Memory B cell (primary cell): ENCODE measurements around the gene CACNA1I.

ENCODE experiments used
- ATAC-seq: fragments of 150-1000 bp; cut with Tn5 transposase; 2 replicates; pipeline ENCODE4 v1.10.0; 2021; ENCODE audit warnings: low read depth, mild to moderate bottlenecking, moderate library complexity
- DNase-seq, 2 donors: peaks; one replicate each; pipeline ENCODE4 v3.0.0; 2022; ENCODE audit warnings: low spot score in 2 of 2
- H3K27ac Mint-ChIP-seq: one replicate; pipeline ENCODE4 v1.8.0; 2022; ENCODE audit warnings: mild to moderate bottlenecking, moderate library complexity, mixed read lengths
- H3K27me3 Mint-ChIP-seq: one replicate; pipeline ENCODE4 v1.8.0; 2022; ENCODE audit warnings: mixed read lengths
- H3K36me3 Mint-ChIP-seq: one replicate; pipeline ENCODE4 v1.8.0; 2022; ENCODE audit warnings: mild to moderate bottlenecking, mixed read lengths
- H3K4me1 Mint-ChIP-seq: one replicate; pipeline ENCODE4 v1.8.0; 2022; ENCODE audit warnings: mixed read lengths
- H3K4me3 Mint-ChIP-seq: one replicate; pipeline ENCODE4 v1.8.0; 2022; ENCODE audit warnings: mild to moderate bottlenecking, moderate library complexity, mixed read lengths
- H3K9me3 Mint-ChIP-seq: one replicate; pipeline ENCODE4 v1.8.0; 2022; ENCODE audit warnings: mixed read lengths

CACNA1I gene

DNA sequence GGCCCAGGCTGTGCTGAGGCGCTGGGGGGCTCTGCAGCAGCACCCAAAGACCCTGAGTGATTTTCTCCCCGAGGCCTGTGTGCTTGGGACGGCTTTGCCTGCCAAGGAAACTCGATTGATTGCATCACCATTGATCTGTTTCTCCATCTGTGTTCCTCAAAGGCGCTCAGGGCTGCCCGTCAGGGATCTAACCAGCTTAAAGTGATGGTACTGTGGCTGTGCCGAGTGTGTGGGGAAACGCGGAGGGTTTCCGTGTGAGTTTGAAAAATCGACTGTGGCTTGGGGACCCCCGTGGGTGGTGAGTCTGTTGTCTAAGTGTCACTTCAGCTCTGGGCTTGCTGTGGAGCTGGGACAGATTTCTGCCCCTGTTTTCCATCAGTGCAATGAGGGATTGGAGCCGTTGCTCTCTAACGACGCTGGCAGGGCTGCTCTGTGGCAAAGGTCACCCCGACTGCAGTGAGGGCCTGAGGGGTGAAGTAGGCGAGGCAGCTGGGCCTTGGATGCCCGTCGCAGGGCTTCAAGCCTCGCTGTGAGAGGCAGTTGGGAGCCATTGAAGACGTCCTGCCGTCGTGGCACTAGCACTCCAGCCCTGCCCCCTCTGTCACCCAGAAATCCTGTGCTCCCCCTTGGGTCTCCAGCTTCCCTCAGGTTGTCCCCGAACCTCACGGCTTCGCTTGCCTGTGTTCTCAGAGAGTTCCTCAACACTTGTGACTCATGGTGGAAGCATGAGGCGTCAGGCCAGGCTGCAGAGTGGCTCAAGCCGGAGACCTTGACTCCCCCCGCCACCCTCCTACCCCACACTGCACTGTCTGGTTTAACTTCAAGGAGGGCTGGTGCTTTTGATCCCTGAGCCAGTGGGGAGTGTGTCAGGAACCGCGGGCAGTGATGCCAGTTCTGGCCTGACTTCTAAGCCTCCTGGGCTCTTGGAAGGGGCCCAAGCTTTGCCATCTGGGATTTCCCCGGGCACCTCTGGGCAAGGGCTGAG lies 21.8 kb downstream of the CACNA1I start:
- no peaks in the 10 kb centered on the region for H3K9me3 Mint-ChIP-seq
- no peak for ATAC-seq

DNA sequence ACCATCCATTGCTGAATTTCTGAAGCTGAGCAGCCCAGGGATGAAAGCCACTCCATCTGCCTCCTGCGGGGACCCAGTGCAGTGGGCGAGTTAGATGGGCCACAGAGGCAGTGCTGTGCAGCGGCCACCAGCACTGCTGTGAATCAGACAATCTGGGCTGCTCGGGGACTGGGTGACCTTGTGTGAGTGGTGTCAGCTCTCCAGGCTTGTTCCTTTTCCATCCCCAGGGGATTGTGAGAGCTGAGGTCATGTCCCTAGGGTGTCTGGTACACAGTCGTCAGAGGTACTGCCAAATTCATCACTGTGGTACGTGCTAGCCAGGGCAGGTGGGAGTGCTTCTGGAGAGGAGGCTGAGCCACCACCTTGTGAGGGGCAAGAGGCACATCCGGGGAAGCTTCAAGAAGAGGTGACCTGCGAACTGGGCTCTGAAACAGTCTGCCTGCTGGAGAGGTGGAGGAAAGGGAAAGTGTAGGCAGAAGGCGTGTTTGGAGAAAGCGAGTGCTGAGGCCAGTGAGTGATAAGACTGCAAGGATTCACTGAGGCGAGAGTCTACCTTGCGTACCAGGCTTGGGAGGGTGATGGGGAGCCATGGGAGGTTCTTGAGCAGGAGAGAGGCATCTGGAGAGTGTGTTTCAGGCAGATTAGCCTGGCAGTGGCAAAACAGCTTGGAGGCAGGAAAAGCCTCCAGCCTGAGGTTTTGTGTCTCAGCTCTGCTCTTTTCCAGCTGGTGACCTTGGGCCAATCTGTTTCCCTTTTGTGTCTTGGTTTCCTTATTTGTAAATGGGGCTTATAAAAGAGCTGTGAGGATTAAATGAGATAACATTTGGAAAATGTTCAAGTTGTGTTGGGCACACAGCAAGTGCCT lies 22.7 kb downstream of the CACNA1I start:
- no peak for DNase-seq
- H3K36me3 Mint-ChIP-seq: peaks cover 5% of the 10 kb centered on the region
- H3K4me3 Mint-ChIP-seq: no peak overlapping the region
- peaks cover 15% of the 10 kb centered on the region for H3K4me1 Mint-ChIP-seq
- ATAC-seq: peak; percentile 40
- no peak overlapping the region for H3K27ac Mint-ChIP-seq
- H3K9me3 Mint-ChIP-seq: no peaks in the 10 kb centered on the region
- peaks cover 20% of the 10 kb centered on the region for H3K27me3 Mint-ChIP-seq

More for the DNA sequence above, 21.8 kb downstream of the CACNA1I start:
- Mint-ChIP-seq H3K27ac (no peak overlapping the region), H3K27me3 (peaks cover 17% of the 10 kb centered on the region), H3K4me1 (peaks cover 8% of the 10 kb centered on the region), H3K36me3 (peaks cover 5% of the 10 kb centered on the region), H3K4me3 (no peak overlapping the region)
- no peak for DNase-seq

DNA sequence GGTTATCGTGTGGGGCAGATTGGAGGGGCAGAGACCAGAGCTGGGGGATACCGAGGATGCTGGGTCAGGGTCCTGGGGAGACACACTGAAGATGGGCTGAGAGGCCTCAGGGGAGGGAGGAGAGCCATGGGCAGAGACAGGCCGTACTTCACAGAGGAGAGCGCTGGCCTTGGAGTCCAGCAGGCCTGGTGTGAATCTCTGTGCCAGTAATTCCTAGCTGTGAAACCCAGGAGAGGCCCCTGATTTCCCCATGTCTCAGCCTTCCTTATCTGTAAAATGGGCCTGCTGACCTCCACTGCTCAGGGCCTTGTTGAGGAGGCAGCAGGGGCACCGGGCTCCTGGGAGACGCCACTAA lies 23.4 kb downstream of the CACNA1I start:
- Mint-ChIP-seq H3K36me3 (peaks cover 5% of the 10 kb centered on the region), H3K4me3 (no peak overlapping the region), H3K9me3 (no peaks in the 10 kb centered on the region), H3K4me1 (peaks cover 18% of the 10 kb centered on the region), H3K27ac (no peak overlapping the region), H3K27me3 (peaks cover 24% of the 10 kb centered on the region)
- ATAC-seq (no peak), DNase-seq (no peak)

DNA sequence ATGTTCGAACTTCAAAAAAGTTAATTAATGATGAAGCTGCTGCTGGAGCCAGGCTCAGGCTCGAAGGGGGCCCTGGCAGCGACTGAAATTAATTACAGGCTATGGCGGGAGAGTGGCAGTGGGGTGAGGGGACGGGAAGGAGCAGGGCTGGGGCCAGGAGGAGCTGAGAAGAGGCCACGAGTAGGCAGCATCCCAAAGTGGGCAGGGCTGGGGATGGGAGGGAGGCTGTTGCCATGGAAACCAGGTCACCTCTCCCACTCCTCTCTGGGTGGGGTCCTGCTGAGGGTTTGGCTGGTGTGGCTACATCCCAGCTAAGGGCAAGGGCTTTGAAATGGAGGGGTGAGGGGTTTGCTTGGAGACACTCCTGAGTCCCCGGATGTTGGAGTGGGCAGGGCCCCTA lies 23.9 kb downstream of the CACNA1I start:
- no peak for DNase-seq
- H3K9me3 Mint-ChIP-seq: no peaks in the 10 kb centered on the region
- H3K4me1 Mint-ChIP-seq: peaks cover 18% of the 10 kb centered on the region
- H3K27ac Mint-ChIP-seq: no peak overlapping the region
- ATAC-seq: no peak
- H3K27me3 Mint-ChIP-seq: peaks cover 24% of the 10 kb centered on the region
- no peak overlapping the region for H3K4me3 Mint-ChIP-seq
- peaks cover 5% of the 10 kb centered on the region for H3K36me3 Mint-ChIP-seq

DNA sequence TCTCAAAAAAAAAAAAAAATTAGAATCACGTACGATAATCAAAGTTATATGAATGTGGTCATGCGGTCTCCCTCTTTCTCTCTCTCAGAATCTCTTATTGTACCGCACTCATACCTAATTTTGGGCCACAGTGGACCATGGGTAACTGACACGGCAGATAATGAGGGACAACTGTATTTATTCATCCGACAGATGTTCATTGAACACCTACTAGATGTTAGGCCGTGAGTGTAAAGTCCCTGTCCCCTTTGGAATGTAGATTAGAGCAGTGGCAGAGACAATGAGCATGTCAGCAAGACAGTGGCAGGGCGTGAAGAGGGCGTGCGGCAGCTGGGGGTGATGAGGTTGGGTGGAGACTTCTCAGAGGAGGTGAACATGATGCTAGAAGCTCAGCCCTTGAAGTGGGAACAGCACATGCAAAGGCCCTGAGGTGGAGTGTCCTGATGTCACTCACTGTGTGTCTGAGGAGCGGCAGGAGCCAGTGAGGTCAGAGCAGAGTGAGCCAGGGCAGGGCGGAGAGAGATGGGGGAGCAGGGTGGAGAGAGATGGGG lies 25.1 kb downstream of the CACNA1I start:
- Mint-ChIP-seq H3K9me3 (no peaks in the 10 kb centered on the region), H3K27me3 (peaks cover 22% of the 10 kb centered on the region), H3K4me1 (peaks cover 24% of the 10 kb centered on the region), H3K4me3 (no peak overlapping the region), H3K27ac (peak overlapping the region; percentile 21), H3K36me3 (peaks cover 5% of the 10 kb centered on the region)
- DNase-seq (no peak), ATAC-seq (no peak)

DNA sequence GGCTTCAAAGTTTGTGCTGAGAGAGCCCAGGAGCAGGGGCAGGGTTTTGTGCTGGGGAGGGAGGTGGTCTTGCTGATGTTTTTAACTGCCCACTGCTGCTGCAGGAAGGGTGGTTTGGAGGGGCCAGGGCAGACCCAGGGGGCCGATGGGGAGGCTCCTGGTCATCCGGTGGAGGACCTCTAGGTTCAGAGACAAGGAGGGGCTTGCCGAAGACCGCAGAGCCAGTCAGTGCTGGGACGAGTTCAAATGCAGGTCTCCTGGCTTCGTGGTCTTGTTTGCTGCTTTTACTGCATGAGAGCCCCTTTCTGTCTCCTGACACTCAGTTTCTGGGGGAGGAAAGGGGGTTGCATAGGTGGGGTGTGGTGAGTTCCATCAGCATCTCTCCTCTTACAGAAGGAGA lies 26.0 kb downstream of the CACNA1I start:
- H3K36me3 Mint-ChIP-seq: peaks cover 5% of the 10 kb centered on the region
- DNase-seq (no peak), ATAC-seq (no peak)
- H3K4me3 Mint-ChIP-seq: no peak overlapping the region
- H3K27me3 Mint-ChIP-seq: peaks cover 22% of the 10 kb centered on the region
- no peaks in the 10 kb centered on the region for H3K9me3 Mint-ChIP-seq
- no peak overlapping the region for H3K27ac Mint-ChIP-seq
- H3K4me1 Mint-ChIP-seq: peaks cover 32% of the 10 kb centered on the region

DNA sequence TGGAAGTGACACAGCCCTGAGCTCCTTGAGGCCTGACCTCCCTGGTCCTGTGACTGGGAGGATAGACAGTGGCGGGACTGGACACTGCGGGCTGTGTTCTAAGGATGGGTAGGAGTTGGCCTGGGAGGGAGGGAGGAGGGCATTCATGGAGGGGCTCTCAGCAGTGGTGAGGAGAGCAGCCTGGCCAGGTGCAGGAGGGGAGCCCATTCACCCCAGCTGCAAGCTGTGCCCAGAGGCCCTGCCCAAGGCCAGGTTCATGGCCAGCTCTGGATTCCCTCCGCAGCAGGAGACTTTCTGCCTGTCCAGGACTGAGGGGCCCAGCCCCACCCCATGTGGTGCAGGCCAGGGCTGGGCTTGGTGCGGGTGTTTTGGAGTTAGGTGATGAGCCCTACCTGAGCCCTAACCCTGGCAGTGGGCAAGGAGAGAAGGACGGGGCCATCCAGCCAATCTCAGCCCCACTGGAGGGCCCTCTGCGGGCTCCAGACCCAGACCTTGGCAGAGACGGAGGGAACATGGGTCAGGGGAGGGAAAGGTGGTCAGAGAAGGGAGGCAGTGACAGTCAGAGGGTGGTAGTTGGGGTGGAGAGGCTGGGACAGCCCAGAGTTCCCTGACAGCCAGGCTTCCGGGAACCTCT lies 26.8 kb downstream of the CACNA1I start:
- H3K27me3 Mint-ChIP-seq: peaks cover 22% of the 10 kb centered on the region
- H3K9me3 Mint-ChIP-seq: peaks cover 3% of the 10 kb centered on the region
- no peak for DNase-seq
- H3K36me3 Mint-ChIP-seq: peaks cover 7% of the 10 kb centered on the region
- no peak overlapping the region for H3K4me3 Mint-ChIP-seq
- H3K4me1 Mint-ChIP-seq: peaks cover 36% of the 10 kb centered on the region
- ATAC-seq: no peak
- H3K27ac Mint-ChIP-seq: no peak overlapping the region

DNA sequence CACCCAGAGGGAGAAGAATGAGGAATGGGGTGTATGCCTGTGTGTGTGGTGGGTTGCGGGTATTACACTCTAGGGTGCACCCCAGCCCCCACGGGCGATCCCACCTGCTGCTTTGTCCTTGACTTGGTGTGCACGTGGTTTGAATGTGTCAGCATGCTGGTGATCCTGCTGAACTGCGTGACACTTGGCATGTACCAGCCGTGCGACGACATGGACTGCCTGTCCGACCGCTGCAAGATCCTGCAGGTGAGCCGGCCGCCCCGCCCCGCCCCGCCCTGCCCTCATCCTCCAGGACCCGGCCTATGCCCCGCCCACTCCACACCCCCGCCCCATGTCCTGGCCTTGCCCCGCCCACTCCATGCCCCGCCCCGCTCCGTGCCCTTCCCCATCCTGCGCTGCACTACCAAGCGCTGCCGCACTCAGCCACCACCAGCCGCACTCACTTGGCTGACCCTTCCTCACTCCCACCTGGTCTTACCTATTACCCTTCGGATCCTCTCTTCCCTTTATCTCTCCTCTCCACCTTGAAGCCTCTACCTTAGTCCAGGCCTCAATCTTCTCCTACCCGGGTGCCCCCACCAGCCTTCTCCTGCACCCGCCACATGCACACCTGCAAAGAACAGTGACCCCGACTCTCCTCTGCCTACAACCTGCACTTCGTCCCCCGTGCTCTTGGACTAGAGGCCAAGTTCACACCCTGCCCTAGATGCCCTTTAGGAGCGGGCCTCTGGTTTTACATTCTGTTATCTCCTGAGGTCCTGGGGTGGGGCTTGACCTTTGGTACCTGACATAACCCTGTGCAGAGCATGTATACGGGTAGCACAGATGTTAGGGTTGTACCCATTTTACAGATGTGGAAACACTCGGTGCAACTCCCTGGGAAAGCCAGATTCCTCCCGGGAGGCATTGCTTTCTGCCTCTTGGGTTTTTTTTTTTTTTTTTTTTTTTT lies 27.7 kb downstream of the CACNA1I start:
- peaks cover 5% of the 10 kb centered on the region for H3K9me3 Mint-ChIP-seq
- peaks cover 19% of the 10 kb centered on the region for H3K27me3 Mint-ChIP-seq
- H3K36me3 Mint-ChIP-seq: peaks cover 9% of the 10 kb centered on the region
- ATAC-seq (peak; percentile 25), DNase-seq (peak; percentile 40 to 43)
- peak overlapping the region; percentile 11 for H3K27ac Mint-ChIP-seq
- H3K4me3 Mint-ChIP-seq: peak overlapping the region; percentile 24
- H3K4me1 Mint-ChIP-seq: peaks cover 34% of the 10 kb centered on the region

DNA sequence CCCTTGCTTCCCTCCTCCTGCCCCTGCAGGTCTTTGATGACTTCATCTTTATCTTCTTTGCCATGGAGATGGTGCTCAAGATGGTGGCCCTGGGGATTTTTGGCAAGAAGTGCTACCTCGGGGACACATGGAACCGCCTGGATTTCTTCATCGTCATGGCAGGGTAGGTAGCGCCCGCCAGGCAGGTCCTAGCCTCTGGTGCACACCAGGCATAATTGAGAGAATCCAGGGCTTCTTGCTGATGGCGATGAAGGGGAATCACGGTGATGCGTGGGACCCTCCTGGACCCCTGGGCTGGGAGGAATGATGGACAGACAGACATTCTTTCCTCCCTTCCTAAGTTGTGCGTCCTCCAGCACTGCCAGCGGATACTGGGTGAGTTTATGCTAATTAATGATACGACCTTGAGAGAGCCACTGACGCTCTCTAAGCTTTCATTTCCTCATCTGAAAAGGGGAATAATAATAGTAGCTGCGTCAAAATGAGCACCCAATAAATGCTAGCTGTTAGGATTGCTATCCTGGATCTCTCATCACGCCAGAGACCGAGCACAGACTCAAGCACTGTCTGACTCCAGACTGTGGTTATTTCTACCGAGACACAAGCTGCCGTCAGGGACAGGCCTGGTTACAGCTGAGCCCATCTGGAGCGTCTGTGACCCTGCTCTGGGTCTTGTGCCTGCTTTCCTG lies 30.1 kb downstream of the CACNA1I start:
- ATAC-seq: peak; percentile 78
- Mint-ChIP-seq H3K27me3 (peaks cover 18% of the 10 kb centered on the region), H3K27ac (peak overlapping the region; percentile 98), H3K4me1 (peaks cover 31% of the 10 kb centered on the region), H3K4me3 (peak overlapping the region; percentile 71), H3K9me3 (peaks cover 8% of the 10 kb centered on the region), H3K36me3 (peaks cover 8% of the 10 kb centered on the region)
- peak in 1 of 2 donors; percentile 71 for DNase-seq

DNA sequence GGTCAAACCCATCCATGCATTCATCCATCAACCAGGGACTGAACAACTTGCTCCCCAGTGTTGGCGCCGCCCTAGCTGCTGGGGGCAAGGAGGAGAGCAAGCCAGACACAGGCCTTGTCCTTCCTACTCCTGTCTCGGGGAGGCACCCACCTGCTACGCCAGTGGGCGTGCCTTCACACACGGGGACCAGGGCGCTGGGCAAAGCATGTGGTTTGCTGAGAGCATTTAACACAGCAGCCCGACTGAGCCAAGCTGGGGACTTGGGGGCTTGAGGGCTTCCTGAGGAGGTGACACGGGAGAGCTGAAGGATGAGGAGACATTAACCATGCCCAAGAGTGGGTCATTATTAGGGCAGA lies 30.6 kb downstream of the CACNA1I start:
- peaks cover 28% of the 10 kb centered on the region for H3K4me1 Mint-ChIP-seq

DNA sequence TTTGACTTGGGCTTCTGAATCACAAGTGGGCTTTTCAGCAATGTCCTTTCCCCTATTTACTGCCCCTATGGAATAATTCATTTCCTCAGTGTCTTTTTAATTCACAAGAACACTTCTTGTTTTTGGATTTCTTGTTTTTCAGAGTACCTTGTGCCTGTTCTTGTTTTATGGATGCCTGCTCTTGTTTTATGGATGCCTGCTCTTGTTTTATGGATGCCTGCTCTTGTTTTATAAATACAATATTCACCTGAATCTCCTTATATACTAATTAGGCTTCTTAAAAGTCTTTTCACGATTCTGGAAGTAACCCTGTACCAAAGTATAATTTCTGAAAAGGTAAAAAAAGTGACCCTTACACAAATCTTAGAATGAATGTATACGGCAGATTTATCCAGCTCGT lies 32.8 kb downstream of the CACNA1I start:
- ATAC-seq: no peak

More for the DNA sequence above, 30.6 kb downstream of the CACNA1I start:
- H3K9me3 Mint-ChIP-seq: peaks cover 8% of the 10 kb centered on the region
- ATAC-seq (peak; percentile 59), DNase-seq (peak in 1 of 2 donors; percentile 58)
- peaks cover 14% of the 10 kb centered on the region for H3K27me3 Mint-ChIP-seq
- H3K27ac Mint-ChIP-seq: peak overlapping the region; percentile 98
- peak overlapping the region; percentile 71 for H3K4me3 Mint-ChIP-seq
- H3K36me3 Mint-ChIP-seq: peaks cover 5% of the 10 kb centered on the region

DNA sequence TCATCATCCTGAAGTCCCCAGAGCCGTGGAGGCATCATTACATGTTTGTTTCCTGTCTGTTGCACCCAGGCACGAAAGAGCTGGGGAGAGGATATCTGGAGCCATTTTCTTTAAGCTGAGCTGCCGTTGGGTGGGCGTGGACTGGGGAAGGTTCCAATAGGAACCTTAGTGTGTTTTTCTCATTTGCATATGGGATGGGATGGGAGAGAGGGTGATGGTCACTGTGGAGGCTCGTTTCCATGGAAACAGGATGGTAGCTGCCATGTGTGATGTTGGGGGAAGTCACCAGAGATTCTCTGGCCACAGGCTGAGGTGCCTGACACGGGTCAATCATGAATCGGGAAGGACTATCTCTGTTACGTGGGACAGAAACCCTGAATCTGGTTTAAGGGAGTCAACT lies 39.7 kb downstream of the CACNA1I start:
- Mint-ChIP-seq H3K36me3 (peaks cover 5% of the 10 kb centered on the region), H3K9me3 (peaks cover 2% of the 10 kb centered on the region), H3K27ac (no peak overlapping the region), H3K27me3 (peaks cover 28% of the 10 kb centered on the region), H3K4me1 (peaks cover 2% of the 10 kb centered on the region), H3K4me3 (no peak overlapping the region)
- DNase-seq (no peak), ATAC-seq (no peak)

More for the DNA sequence above, 32.8 kb downstream of the CACNA1I start:
- peaks cover 20% of the 10 kb centered on the region for H3K4me1 Mint-ChIP-seq
- peaks cover 5% of the 10 kb centered on the region for H3K36me3 Mint-ChIP-seq
- H3K9me3 Mint-ChIP-seq: peaks cover 8% of the 10 kb centered on the region
- no peak overlapping the region for H3K4me3 Mint-ChIP-seq
- DNase-seq: no peak
- no peak overlapping the region for H3K27ac Mint-ChIP-seq
- H3K27me3 Mint-ChIP-seq: peaks cover 13% of the 10 kb centered on the region
